ENCODE data around the gene FXYD6. TPM values are rescaled to one million over a fixed set of nuclear protein-coding genes. Genes with fewer than 3 reads are reported as not detected.
A peak's percentile ranks its signal among the peaks of the same experiment; 100 is the strongest.
"Not testable (repeated sequence)": the region's sequence is repeated elsewhere in the genome, so short reads cannot be mapped to it uniquely, and the experiment has no call there.

Gene FXYD6
- total RNA-seq, 1 experiment from 2014 or later: 32.8 TPM

DNA sequence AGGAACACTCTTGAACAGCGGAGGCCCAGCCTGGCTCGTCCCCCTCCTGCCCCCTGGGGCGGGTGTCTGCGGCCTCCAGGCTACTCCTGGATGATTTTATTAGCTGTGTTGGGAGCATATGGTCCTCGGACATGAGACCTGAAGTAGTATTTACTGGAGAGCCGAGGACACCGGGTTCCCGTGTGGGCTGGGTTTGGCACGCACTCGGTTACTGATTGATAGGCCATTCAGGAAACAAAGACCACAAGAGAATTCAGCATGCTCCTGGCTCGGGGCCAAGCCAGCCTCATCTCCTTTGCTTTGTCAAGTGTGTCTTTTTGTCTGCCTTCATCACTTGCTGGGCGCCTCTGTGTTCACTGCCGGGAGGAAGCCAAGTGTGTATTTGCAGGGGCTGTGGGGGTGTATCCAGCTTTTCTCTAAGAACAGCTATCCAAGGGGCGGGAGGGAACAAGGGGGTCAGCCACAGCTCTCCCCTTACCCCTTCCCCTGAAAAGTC is 61.6 kb downstream of the FXYD6 start:
- Histone ChIP-seq H3K36me3 (replicated peaks; ENCODE audit: control insufficient read depth, insufficient read depth, low read length) (no peaks in the 10 kb centered on the region), H3K27me3 (ENCODE audit: control insufficient read depth, insufficient read depth, low read length) (no peaks in the 10 kb centered on the region), H3K4me3 (ENCODE audit: insufficient read depth, low read depth, low read length) (no peak overlapping the region)
- DNase-seq: peak; percentile 39

DNA sequence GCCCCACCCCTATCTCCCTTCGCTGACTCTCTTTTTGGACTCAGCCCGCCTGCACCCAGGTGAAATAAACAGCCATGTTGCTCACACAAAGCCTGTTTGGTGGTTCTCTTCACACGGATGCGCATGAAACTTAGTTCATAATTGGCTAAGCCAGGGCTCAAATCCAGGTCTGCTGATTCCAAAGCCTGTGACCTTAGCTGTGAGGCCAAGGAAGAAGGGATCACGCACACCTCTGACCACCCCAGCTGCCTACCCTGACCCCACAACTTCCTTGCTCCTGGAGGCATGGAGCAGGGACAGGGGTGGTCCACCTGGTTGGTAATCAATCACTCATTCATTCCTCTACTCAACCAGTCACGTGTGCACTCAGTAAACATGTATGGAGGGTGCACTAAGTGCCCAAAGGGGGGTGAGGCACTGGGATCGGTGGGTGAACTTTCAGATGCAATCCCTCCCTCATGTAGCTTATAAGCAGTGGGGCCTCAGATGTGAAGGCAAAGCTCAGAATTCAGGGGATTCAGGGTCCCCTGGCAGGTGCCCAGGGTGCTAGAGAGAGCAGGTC is 62.2 kb downstream of the FXYD6 start:
- Histone ChIP-seq H3K36me3 (replicated peaks; ENCODE audit: control insufficient read depth, insufficient read depth, low read length) (no peaks in the 10 kb centered on the region), H3K4me3 (ENCODE audit: insufficient read depth, low read depth, low read length) (no peak overlapping the region), H3K27me3 (ENCODE audit: control insufficient read depth, insufficient read depth, low read length) (no peaks in the 10 kb centered on the region)
- DNase-seq: no peak

DNA sequence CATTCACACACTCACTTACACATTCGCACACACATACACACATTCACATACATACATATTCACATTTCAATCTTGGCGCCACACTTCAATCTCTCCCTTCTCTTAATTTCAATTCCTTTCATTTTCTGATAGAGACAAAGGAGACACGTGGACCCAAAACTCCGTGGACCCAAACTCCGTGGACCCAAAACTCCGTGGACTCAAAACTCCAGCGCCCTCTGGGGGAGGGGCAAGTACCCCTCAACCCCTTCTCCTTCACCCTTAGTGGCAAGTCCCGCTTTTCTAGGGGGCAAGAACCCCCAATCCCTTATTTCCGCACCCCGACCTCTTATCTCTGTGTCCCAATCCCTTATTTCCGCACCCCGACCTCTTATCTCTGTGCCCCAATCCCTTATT is 66.4 kb downstream of the FXYD6 start:
- not testable (repeated sequence) for H3K4me3 ChIP-seq (ENCODE audit: insufficient read depth, low read depth, low read length); H3K27me3 ChIP-seq (ENCODE audit: control insufficient read depth, insufficient read depth, low read length); H3K36me3 ChIP-seq (replicated peaks; ENCODE audit: control insufficient read depth, insufficient read depth, low read length); DNase-seq

DNA sequence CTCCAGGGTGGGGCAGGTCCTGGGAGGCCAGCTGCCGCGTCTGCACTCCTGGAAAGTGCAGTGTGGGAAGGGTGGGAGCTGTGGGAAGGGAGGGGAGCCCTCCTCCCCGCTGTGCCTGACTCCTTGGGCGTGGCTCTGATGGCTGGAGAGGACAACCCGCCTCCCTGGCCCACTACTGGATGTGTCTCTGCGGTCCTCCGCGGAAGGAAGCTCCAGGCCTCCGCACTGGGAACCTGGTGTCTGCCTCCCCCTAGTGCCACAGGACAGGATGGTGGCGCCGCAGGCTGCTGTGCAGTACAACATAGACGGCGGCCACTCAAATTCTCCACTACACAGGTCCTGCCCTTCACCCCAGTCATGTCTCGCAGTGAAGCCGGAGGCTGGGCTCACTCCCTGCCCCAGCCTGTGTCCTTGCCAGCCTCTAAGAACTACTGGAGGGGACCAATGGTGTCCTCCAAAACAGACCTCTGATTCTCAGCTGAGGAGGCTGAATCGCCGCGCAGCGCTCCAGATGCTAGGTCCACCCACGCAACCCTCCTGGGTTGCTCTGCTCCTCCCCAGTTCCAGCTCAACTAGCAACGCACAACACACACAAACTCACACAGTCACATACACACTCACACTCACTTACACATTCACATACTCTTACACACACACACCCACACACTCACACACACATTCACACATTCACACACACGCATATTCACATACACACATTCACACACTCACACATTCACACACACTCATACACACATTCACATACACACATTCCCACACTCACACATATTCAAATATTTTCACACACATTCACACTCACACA is 67.0 kb downstream of the FXYD6 start:
- DNase-seq: peak; percentile 88
- H3K36me3 ChIP-seq (replicated peaks; ENCODE audit: control insufficient read depth, insufficient read depth, low read length): no peaks in the 10 kb centered on the region
- no peaks in the 10 kb centered on the region for H3K27me3 ChIP-seq (ENCODE audit: control insufficient read depth, insufficient read depth, low read length)
- no peak overlapping the region for H3K4me3 ChIP-seq (ENCODE audit: insufficient read depth, low read depth, low read length)

DNA sequence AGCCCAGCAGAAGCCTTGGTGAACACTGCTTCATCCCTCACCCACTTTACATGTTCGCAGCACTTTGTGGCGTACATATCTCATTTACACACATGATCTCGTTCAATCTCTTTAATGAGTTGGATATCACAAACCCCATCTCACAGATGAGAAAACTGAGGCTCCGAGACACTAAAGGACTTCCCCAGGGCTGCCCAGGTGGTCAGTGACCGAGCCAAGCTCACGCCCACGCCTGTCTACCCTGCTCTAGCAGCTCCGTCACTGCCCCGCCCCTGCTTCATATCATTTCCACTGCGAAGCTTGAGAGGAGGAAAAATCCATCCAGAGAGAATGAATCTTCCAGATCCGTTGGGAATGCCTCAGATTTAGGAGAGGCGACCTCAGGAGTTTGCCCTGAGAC is 67.7 kb downstream of the FXYD6 start:
- Histone ChIP-seq H3K36me3 (replicated peaks; ENCODE audit: control insufficient read depth, insufficient read depth, low read length) (no peaks in the 10 kb centered on the region), H3K4me3 (ENCODE audit: insufficient read depth, low read depth, low read length) (no peak overlapping the region), H3K27me3 (ENCODE audit: control insufficient read depth, insufficient read depth, low read length) (no peaks in the 10 kb centered on the region)
- DNase-seq: no peak

DNA sequence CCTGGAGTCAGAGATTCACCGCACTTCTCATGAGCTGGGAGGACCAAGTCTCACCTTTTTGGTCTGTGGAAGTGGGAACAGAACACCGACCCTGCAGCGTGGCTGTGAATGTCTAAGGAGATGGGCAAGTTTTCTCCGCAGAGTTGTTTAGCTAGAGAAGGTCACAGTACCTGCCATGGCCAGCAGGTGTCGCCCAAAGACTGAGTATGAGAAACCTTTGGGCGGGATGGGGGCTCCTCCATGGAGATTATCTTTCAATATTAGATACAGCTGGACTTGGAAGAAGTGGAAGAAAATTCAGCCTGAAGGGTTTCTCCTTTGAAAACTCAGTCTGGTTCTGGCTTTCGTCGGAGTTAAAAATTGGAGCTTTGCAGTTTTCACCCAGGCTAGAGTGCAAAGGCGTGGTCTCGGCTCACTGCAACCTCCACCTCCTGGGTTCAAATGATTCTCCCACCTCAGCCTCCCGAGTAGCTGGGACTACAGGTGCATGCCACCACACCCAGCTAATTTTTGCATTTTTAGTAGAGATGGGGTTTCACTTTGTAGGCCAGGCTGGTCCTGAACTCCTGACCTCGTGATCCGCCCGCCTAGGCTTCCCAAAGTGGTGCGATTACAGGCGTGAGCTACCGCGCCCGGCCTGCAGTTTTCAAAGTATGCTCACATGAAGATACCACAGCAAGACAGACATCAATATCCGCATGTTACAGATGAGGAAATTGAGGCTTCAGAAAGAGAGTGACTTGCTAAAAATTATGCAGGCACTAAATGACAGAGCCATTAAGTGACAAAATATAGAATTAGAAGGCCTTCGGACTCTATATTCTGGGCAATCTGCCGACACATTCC is 68.8 kb downstream of the FXYD6 start:
- no peak overlapping the region for H3K4me3 ChIP-seq (ENCODE audit: insufficient read depth, low read depth, low read length)
- no peaks in the 10 kb centered on the region for H3K36me3 ChIP-seq (replicated peaks; ENCODE audit: control insufficient read depth, insufficient read depth, low read length)
- H3K27me3 ChIP-seq (ENCODE audit: control insufficient read depth, insufficient read depth, low read length): no peaks in the 10 kb centered on the region
- DNase-seq: peak; percentile 88

DNA sequence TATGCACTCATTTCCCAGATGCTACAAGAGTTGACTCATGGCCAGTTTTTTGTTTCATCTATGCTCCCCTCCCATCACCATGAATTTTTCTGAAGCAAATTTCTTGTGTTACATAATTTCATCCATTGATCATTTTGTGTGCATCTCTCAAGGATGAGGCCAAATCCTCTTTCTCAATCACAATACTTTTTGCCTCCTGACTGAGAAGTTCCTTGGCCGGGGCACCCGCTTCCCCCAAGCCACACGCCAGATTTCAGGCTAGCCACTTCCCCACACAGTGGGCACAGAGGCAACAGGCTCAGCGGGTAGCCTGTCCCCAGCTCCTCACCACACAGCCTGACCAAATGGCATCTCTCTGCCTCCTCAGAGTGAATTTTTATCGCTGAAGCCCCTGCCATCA is 69.6 kb downstream of the FXYD6 start:
- Histone ChIP-seq H3K4me3 (ENCODE audit: insufficient read depth, low read depth, low read length) (no peak overlapping the region), H3K36me3 (replicated peaks; ENCODE audit: control insufficient read depth, insufficient read depth, low read length) (no peaks in the 10 kb centered on the region), H3K27me3 (ENCODE audit: control insufficient read depth, insufficient read depth, low read length) (no peaks in the 10 kb centered on the region)
- no peak for DNase-seq

DNA sequence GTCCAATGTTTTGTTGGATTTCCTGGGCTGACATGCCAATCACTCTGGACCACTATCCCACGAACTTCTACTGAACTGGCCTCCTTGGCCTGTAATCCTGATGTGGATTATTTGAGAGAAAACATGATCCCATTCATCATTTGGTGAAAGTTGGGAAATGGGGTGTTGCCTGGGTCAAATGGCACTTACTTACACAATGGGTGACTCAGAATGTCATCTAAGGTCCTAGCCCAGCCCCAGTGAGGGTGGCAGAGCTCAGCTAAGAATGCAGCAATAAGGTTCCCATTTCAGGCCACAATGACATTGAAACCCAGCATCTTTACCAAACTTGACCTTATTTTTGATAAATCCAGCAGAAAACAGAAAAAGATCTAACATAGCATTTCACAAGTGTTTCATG is 71.4 kb downstream of the FXYD6 start:
- Histone ChIP-seq H3K4me3 (ENCODE audit: insufficient read depth, low read depth, low read length) (no peak overlapping the region), H3K27me3 (ENCODE audit: control insufficient read depth, insufficient read depth, low read length) (no peaks in the 10 kb centered on the region), H3K36me3 (replicated peaks; ENCODE audit: control insufficient read depth, insufficient read depth, low read length) (no peaks in the 10 kb centered on the region)
- no peak for DNase-seq

DNA sequence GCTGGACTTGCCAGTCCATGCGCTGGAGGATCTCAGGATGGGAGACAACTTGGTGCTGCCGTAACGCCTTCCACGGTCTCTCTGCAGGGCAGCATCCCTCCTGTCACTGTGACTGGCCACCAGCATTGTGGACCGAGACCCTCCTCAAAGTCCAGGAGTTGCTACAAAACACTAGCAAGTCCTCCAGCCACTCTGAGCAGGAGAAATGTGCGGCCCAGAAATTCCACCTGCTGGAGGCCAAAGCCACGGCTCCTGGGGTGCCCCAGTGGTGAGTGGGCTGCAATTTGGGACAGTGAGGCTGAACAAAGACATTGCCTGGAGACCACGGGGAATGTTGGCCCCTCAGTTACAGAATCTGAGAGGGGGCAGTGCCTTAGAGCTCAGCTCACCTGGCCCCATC is 72.6 kb downstream of the FXYD6 start:
- no peaks in the 10 kb centered on the region for H3K36me3 ChIP-seq (replicated peaks; ENCODE audit: control insufficient read depth, insufficient read depth, low read length)
- H3K27me3 ChIP-seq (ENCODE audit: control insufficient read depth, insufficient read depth, low read length): peaks cover 7% of the 10 kb centered on the region
- no peak overlapping the region for H3K4me3 ChIP-seq (ENCODE audit: insufficient read depth, low read depth, low read length)
- no peak for DNase-seq

DNA sequence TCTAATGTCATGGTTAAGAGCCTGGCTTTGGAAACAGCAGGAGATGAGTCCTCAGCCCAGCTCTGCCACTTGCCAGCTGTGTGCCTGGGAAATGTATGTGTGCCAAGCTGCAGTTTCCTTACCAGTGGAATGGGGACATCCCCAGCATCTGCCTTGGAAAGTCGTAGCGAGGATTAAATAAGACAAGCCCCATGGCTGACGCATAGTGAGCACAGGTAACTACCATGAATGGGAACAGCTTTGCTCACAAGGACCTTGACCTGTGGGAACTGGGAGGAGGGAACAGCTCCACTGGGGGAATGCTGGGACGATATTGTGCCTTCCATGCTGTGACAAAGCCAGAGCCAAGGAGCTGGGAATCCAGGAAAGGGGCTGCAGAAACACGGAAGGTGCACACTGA is 76.8 kb downstream of the FXYD6 start:
- H3K4me3 ChIP-seq (ENCODE audit: insufficient read depth, low read depth, low read length): no peak overlapping the region
- H3K27me3 ChIP-seq (ENCODE audit: control insufficient read depth, insufficient read depth, low read length): peaks cover 49% of the 10 kb centered on the region
- H3K36me3 ChIP-seq (replicated peaks; ENCODE audit: control insufficient read depth, insufficient read depth, low read length): no peaks in the 10 kb centered on the region
- DNase-seq: no peak

DNA sequence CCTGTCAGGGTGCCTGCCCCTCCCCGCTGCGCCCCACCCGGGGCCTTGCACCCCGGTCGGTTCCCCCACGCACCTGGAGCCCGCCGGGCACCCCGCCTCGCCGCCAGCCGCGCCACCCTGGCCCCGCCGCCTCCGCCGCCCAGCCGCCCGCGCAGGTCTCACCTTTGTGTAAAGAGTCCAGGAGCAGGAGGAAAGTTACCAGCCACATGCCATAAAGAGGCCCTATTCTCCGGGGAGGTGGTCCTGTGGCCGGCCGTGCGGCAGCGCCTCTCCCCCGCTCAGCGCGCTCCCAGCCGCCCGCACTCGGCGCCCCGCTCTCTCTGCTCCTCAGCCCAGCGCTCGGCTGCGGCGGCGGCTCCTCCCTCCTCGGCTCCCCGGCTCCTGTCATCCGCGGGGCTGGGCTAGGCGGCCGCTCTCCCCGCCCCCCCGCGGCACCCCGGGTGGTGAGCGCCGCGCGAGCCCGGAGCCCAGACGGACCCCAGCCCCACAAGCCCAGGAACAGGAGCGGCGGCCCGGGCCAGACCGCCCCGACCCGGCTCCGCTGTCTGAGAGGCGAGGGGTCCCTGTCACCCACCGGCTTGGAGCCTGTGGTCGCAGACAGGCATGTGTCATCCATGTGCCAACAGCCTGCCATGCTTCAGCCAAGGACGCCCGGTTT is 79.5 kb downstream of the FXYD6 start, which contains the start of gene DSCAML1:
DSCAML1 (minus strand) TSS at position 345 of the 658 bp plus-strand sequence; CDS start at position 208, 137 bp downstream.
- Histone ChIP-seq H3K4me3 (ENCODE audit: insufficient read depth, low read depth, low read length) (peak within 1 kb of the TSS; percentile 37), H3K36me3 (replicated peaks; ENCODE audit: control insufficient read depth, insufficient read depth, low read length) (no peaks in the 10 kb centered on the region), H3K27me3 (ENCODE audit: control insufficient read depth, insufficient read depth, low read length) (peaks cover 60% of the 10 kb centered on the region)
- peak; percentile 93 for DNase-seq

DNA sequence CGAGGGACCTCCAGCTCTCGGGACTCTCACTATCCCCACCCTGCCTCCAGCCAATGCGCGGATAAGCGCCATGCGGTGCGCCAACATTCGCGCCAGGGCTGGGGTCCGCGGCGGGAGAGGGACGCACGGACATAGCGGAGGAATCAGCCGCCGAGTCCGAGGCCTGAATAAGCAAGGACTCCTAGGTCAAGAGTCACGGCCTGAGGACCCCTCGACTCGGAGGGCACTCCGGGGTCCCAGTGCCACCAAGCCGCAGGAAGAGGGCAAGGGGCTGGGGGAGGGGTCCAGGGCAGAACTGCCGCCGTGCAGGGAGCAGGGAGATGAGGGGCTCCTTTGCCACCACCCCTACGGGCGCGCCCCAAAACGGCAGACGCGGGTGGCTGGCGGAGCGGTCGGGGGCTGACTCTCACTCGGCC is 80.0 kb downstream of the FXYD6 start:
- Histone ChIP-seq H3K4me3 (ENCODE audit: insufficient read depth, low read depth, low read length) (peak overlapping the region; percentile 37), H3K27me3 (ENCODE audit: control insufficient read depth, insufficient read depth, low read length) (peaks cover 60% of the 10 kb centered on the region), H3K36me3 (replicated peaks; ENCODE audit: control insufficient read depth, insufficient read depth, low read length) (no peaks in the 10 kb centered on the region)
- no peak for DNase-seq

DNA sequence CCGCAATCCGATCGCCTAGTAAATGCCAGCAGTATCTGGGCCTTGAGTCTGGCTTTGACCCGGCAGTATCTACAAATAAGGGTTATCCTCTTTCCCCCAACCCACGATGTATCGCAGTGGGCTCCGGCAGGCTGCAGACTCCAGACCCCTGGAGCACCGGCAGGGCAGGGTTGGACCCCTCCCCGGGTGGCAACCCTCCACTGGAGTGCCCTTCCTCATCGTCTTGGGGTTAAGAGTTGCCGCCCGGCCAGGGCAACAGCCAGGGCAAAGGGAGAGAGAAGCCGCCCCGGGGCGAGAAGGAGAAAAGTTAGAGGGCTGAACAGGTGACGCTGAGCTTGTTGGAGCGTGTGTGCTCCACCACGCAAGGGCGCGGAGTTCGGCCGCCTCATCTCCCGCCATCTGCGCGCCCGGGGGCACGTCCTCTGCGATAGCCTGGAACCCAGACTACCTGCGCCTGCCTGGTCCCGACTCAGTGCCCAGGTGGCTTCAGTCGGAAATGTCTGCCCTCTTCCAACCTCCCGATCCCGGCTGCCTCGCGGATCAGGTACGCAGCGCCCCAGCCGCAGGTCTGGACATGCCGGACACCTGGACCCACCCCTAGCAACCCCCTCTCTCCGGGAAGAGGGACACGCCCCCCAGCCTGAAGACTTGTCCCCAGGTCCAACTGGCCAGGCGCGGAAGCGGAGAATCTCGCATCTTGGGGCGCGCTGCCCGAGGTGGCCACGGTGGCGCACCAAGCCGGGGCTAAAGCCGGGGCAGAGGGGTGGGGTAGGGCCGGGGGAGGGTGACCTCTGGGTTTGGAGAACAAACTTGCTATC is 80.6 kb downstream of the FXYD6 start:
- DNase-seq: peak; percentile 83
- no peaks in the 10 kb centered on the region for H3K36me3 ChIP-seq (replicated peaks; ENCODE audit: control insufficient read depth, insufficient read depth, low read length)
- peaks cover 60% of the 10 kb centered on the region for H3K27me3 ChIP-seq (ENCODE audit: control insufficient read depth, insufficient read depth, low read length)
- H3K4me3 ChIP-seq (ENCODE audit: insufficient read depth, low read depth, low read length): peak overlapping the region; percentile 37

All from H7 (cell line).